Measurements from ENCODE around the gene SYPL1. TPM values are rescaled to one million over a fixed set of nuclear protein-coding genes. Genes with fewer than 3 reads are reported as not detected.
A peak's percentile ranks its signal among the peaks of the same experiment; 100 is the strongest.
"Not testable (repeated sequence)": the region's sequence is repeated elsewhere in the genome, so short reads cannot be mapped to it uniquely, and the experiment has no call there.

Gene SYPL1
- total RNA-seq, 1 donor = 36.9 TPM

DNA sequence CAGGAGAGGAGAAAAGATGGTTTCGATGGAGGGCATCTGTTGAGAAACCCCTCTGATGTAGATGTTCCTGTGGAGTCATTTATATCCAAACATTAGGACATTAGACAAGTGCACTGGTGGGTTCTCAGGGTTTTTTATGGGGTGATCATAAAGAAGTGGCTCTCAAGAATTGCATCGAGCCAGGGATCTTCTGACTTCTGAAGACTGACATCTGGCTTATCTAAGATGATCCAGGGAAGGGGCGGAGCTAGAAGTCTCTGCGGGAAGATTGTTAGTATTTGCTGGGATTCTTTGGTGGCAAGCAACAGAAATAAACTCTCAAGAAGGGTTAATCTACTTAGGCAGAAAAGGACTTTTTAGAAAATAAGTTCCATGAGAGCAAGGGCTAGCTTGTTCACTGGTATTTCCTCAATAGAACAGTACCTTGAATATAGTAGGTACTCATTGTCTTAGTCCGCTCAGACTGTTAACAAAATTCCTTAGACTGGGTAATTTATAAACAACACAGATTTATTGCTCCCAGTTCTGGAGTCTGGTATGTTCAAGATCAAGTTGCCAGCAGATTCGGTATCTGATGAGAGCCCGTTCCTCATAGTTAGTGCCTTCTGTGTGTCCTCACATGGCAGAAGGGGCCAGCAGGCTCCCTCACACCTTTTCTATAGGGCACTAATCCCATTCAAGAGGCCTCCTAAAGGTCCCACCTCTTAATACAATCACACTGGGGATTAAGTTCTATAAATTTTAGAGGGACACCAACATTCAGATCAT, 28.5 kb upstream of the SYPL1 start:
- no peaks in the 10 kb centered on the region for H3K36me3 ChIP-seq (ENCODE audit: insufficient read depth, low read length)
- peaks cover 22% of the 10 kb centered on the region for H3K27me3 ChIP-seq (ENCODE audit: insufficient read depth, low read length)
- no peak for DNase-seq (ENCODE audit: insufficient read length, low spot score, missing footprints)
- no peaks in the 10 kb centered on the region for H4K20me1 ChIP-seq (ENCODE audit: insufficient read depth, low read length)
- H2AFZ ChIP-seq (ENCODE audit: low read length) = no peak overlapping the region
- H3K79me2 ChIP-seq (ENCODE audit: insufficient read depth, low read length) = no peaks in the 10 kb centered on the region
- H3K27ac ChIP-seq (ENCODE audit: low read depth, low read length) = no peak overlapping the region
- no peak overlapping the region for H3K4me2 ChIP-seq (ENCODE audit: insufficient read depth, low read length)
- peaks cover 4% of the 10 kb centered on the region for H3K4me1 ChIP-seq (ENCODE audit: insufficient read depth, low read length)
- H3K4me3 ChIP-seq (ENCODE audit: insufficient read depth, low read length) = no peak overlapping the region
- no peak for TF ChIP-seq CTCF (IDR thresholded peaks at IDR 0.05; ENCODE audit: extremely low read depth, low read depth, low read length)
- peaks cover 3% of the 10 kb centered on the region for H3K9me3 ChIP-seq (ENCODE audit: low read depth, low read length)

DNA sequence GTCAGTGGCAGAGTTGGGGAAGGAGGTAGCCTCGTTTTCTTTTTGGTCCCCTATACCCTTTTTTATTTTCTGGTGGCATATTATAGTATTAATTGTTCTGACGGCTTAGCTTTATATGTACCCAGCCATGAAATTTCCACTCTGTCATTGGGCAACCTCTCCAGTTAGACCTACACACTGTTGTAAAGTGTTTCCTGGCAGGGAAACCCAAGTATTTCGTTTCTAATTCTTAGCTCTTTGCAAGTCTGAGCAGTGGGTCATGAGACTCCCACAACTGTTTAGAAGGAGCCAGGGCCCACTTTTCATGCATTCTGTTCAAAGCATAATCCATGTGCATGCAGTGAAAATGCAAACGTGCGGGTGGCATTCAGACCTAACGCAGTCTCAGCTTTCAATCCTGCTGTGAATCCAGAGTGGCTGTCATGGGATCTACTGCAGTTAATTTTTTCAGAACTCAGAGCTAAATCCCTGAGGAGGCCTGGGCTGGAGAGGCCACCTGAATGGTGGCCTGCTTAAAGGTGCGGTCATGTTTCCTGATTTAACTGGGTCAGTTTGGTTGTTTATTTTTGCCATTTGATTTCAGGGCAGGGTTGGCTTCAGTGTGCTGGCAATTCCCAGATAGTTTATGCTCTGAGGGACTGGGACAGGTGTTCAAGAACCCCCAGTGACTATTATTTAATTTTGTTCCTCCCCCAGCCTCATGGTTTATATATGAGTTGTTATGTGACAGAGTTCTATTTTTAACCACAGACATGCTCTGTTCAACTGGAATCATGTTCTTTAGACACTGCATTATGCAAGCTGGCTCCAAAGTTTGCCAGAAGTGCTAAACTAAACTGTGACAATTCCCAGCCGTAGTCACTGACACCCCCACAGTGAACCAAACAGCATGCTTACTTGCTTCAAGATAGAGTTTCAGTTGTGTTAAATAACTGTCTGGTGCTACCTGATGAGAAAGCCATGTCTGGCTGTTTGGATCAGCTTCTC, 27.4 kb upstream of the SYPL1 start:
- no peak overlapping the region for H3K27ac ChIP-seq (ENCODE audit: low read depth, low read length)
- peaks cover 4% of the 10 kb centered on the region for H3K4me1 ChIP-seq (ENCODE audit: insufficient read depth, low read length)
- peaks cover 3% of the 10 kb centered on the region for H3K9me3 ChIP-seq (ENCODE audit: low read depth, low read length)
- H3K27me3 ChIP-seq (ENCODE audit: insufficient read depth, low read length) = peaks cover 22% of the 10 kb centered on the region
- H3K4me3 ChIP-seq (ENCODE audit: insufficient read depth, low read length) = no peak overlapping the region
- no peaks in the 10 kb centered on the region for H3K36me3 ChIP-seq (ENCODE audit: insufficient read depth, low read length)
- TF ChIP-seq CTCF (IDR thresholded peaks at IDR 0.05; ENCODE audit: extremely low read depth, low read depth, low read length) = no peak
- no peaks in the 10 kb centered on the region for H3K79me2 ChIP-seq (ENCODE audit: insufficient read depth, low read length)
- no peak overlapping the region for H2AFZ ChIP-seq (ENCODE audit: low read length)
- H3K4me2 ChIP-seq (ENCODE audit: insufficient read depth, low read length) = peak overlapping the region; percentile 26
- H4K20me1 ChIP-seq (ENCODE audit: insufficient read depth, low read length) = no peaks in the 10 kb centered on the region
- no peak for DNase-seq (ENCODE audit: insufficient read length, low spot score, missing footprints)

- Histone ChIP-seq H3K4me1 (ENCODE audit: insufficient read depth, low read length) (peaks cover 4% of the 10 kb centered on the region), H3K9me3 (ENCODE audit: low read depth, low read length) (peaks cover 3% of the 10 kb centered on the region), H3K79me2 (ENCODE audit: insufficient read depth, low read length) (no peaks in the 10 kb centered on the region), H3K4me2 (ENCODE audit: insufficient read depth, low read length) (no peak overlapping the region), H4K20me1 (ENCODE audit: insufficient read depth, low read length) (no peaks in the 10 kb centered on the region), H3K4me3 (ENCODE audit: insufficient read depth, low read length) (no peak overlapping the region), H2AFZ (ENCODE audit: low read length) (no peak overlapping the region), H3K36me3 (ENCODE audit: insufficient read depth, low read length) (no peaks in the 10 kb centered on the region), H3K27ac (ENCODE audit: low read depth, low read length) (no peak overlapping the region), H3K27me3 (ENCODE audit: insufficient read depth, low read length) (peaks cover 22% of the 10 kb centered on the region)
- TF ChIP-seq CTCF (IDR thresholded peaks at IDR 0.05; ENCODE audit: extremely low read depth, low read depth, low read length) = no peak
- no peak for DNase-seq (ENCODE audit: insufficient read length, low spot score, missing footprints)
These were observed 26.7 kb upstream of the SYPL1 start for GRCh38 chr7:106138776-106139175.

- H3K27ac ChIP-seq (ENCODE audit: low read depth, low read length); H3K9me3 ChIP-seq (ENCODE audit: low read depth, low read length); H3K36me3 ChIP-seq (ENCODE audit: insufficient read depth, low read length); H4K20me1 ChIP-seq (ENCODE audit: insufficient read depth, low read length); DNase-seq (ENCODE audit: insufficient read length, low spot score, missing footprints); H2AFZ ChIP-seq (ENCODE audit: low read length); H3K4me3 ChIP-seq (ENCODE audit: insufficient read depth, low read length); H3K79me2 ChIP-seq (ENCODE audit: insufficient read depth, low read length); H3K4me1 ChIP-seq (ENCODE audit: insufficient read depth, low read length); H3K4me2 ChIP-seq (ENCODE audit: insufficient read depth, low read length): not testable (repeated sequence)
- peaks cover 24% of the 10 kb centered on the region for H3K27me3 ChIP-seq (ENCODE audit: insufficient read depth, low read length)
These were observed 26.1 kb upstream of the SYPL1 start for GRCh38 chr7:106138181-106138580.
